ENCODE results near the gene TNFRSF11A. TPM values are rescaled to one million over a fixed set of nuclear protein-coding genes. Genes with fewer than 3 reads are reported as not detected.

TNFRSF11A gene
- total RNA-seq, 2 experiments from 2014 or later = 1.7 TPM

- Histone ChIP-seq H3K36me3 (ENCODE audit: insufficient read depth, low read length) (peaks cover 81% of the 10 kb centered on the region), H3K4me3 (ENCODE audit: low read length) (no peak overlapping the region), H3K9me3 (ENCODE audit: control insufficient read depth in 1 of 2, insufficient read depth in 1 of 2, low read length in 2 of 2) (no peaks in the 10 kb centered on the region), H3K4me1 (ENCODE audit: insufficient read depth, low read length) (no peaks in the 10 kb centered on the region), H3K27me3 (ENCODE audit: control insufficient read depth in 1 of 2, insufficient read depth in 2 of 2, low read length in 2 of 2) (no peaks in the 10 kb centered on the region), H3K27ac (ENCODE audit: low read depth in 1 of 2, low read length in 2 of 2) (no peak overlapping the region)
- peaks cover 73% of the 10 kb centered on the region for H3K36me3 Mint-ChIP-seq (ENCODE audit: low read depth)
- H3K27me3 Mint-ChIP-seq = no peaks in the 10 kb centered on the region
- no peaks in the 10 kb centered on the region for H3K9me3 Mint-ChIP-seq
- intact Hi-C loops (cut with DNase I, micrococcal nuclease) = no loop called here
- ATAC-seq (ENCODE audit: poor library complexity) (no peak), DNase-seq (no peak)
- CTCF ChIA-PET = interaction anchor here (0.6 kb wide), 1 partner anchor 120 kb away, joined by 3 read pairs; no protein-coding TSS in a partner anchor
- TF ChIP-seq CTCF (IDR thresholded peaks at IDR 0.05) = no peak
- H3K27ac Mint-ChIP-seq = no peak overlapping the region
- H3K4me3 Mint-ChIP-seq = no peak overlapping the region
- H3K4me1 Mint-ChIP-seq (ENCODE audit: low read depth) = no peaks in the 10 kb centered on the region
- POLR2A ChIA-PET = no interaction called here
Observed at GRCh38 chr18:62287781-62288664, 37.1 kb upstream of the TNFRSF11A start.

GRCh38 chr18:62288665-62289008 is 36.5 kb upstream of the TNFRSF11A start:
- Mint-ChIP-seq H3K4me3 (no peak overlapping the region), H3K36me3 (ENCODE audit: low read depth) (peaks cover 66% of the 10 kb centered on the region), H3K27ac (no peak overlapping the region), H3K9me3 (no peaks in the 10 kb centered on the region), H3K27me3 (no peaks in the 10 kb centered on the region), H3K4me1 (ENCODE audit: low read depth) (no peaks in the 10 kb centered on the region)
- Histone ChIP-seq H3K4me1 (ENCODE audit: insufficient read depth, low read length) (no peaks in the 10 kb centered on the region), H3K27me3 (ENCODE audit: control insufficient read depth in 1 of 2, insufficient read depth in 2 of 2, low read length in 2 of 2) (no peaks in the 10 kb centered on the region), H3K9me3 (ENCODE audit: control insufficient read depth in 1 of 2, insufficient read depth in 1 of 2, low read length in 2 of 2) (no peaks in the 10 kb centered on the region), H3K27ac (ENCODE audit: low read depth in 1 of 2, low read length in 2 of 2) (no peak overlapping the region), H3K36me3 (ENCODE audit: insufficient read depth, low read length) (peaks cover 77% of the 10 kb centered on the region), H3K4me3 (ENCODE audit: low read length) (no peak overlapping the region)
- no peak for TF ChIP-seq CTCF (IDR thresholded peaks at IDR 0.05)
- ChIA-PET CTCF (no interaction called here), POLR2A (no interaction called here)
- intact Hi-C loops (cut with DNase I, micrococcal nuclease) = no loop called here
- DNase-seq (peak in 1 of 14 experiments; percentile 4), ATAC-seq (ENCODE audit: poor library complexity) (no peak)

GRCh38 chr18:62289047-62289446 is 36.1 kb upstream of the TNFRSF11A start:
- H3K27me3 ChIP-seq (ENCODE audit: control insufficient read depth in 1 of 2, insufficient read depth in 2 of 2, low read length in 2 of 2) = no peaks in the 10 kb centered on the region
- Mint-ChIP-seq H3K4me3 (no peak overlapping the region), H3K27me3 (no peaks in the 10 kb centered on the region), H3K36me3 (ENCODE audit: low read depth) (peaks cover 62% of the 10 kb centered on the region), H3K4me1 (ENCODE audit: low read depth) (no peaks in the 10 kb centered on the region), H3K27ac (no peak overlapping the region), H3K9me3 (no peaks in the 10 kb centered on the region)
- intact Hi-C loops (cut with DNase I, micrococcal nuclease) = no loop called here
- no peak overlapping the region for H3K4me3 ChIP-seq (ENCODE audit: low read length)
- no peak overlapping the region for H3K27ac ChIP-seq (ENCODE audit: low read depth in 1 of 2, low read length in 2 of 2)
- no peaks in the 10 kb centered on the region for H3K9me3 ChIP-seq (ENCODE audit: control insufficient read depth in 1 of 2, insufficient read depth in 1 of 2, low read length in 2 of 2)
- ChIA-PET POLR2A (no interaction called here), CTCF (no interaction called here)
- no peak for ATAC-seq (ENCODE audit: poor library complexity)
- DNase-seq = no peak
- H3K36me3 ChIP-seq (ENCODE audit: insufficient read depth, low read length) = peaks cover 77% of the 10 kb centered on the region
- no peaks in the 10 kb centered on the region for H3K4me1 ChIP-seq (ENCODE audit: insufficient read depth, low read length)
- no peak for TF ChIP-seq CTCF (IDR thresholded peaks at IDR 0.05)

All from CD4-positive, alpha-beta T cell (primary cell).